GM13977 (cell line): ENCODE results near the gene CCL19.

Source experiments
- DNase-seq: peaks from one replicate; pipeline ENCODE4 v3.0.0; 2012; ENCODE audit warnings: low spot score
- CTCF ChIP-seq: IDR thresholded peaks from 2 replicates; pipeline ENCODE4 v1.5.1; 2012; ENCODE audit warnings: mild to moderate bottlenecking, control low read depth; ENCODE audit not compliant: insufficient read depth; ENCODE audit errors: extremely low read depth, missing control alignments
- in situ Hi-C: fragments of 300-500 bp; cut with MboI; formaldehyde crosslinking; loops from one replicate; pipeline ENCODE4 v1.12.0; 2022; ENCODE audit warnings: low sequenced_read_pairs, low pct_unique_long_range_greater_than_20kb, mixed read lengths, inconsistent platforms; ENCODE audit not compliant: unreplicated experiment

CCL19 gene

GRCh38 chr9:34719021-34719768, 28.1 kb upstream of the CCL19 start:
- no peak for DNase-seq
- no peak for TF ChIP-seq CTCF
- in situ Hi-C loops, result no loop called here

DNA sequence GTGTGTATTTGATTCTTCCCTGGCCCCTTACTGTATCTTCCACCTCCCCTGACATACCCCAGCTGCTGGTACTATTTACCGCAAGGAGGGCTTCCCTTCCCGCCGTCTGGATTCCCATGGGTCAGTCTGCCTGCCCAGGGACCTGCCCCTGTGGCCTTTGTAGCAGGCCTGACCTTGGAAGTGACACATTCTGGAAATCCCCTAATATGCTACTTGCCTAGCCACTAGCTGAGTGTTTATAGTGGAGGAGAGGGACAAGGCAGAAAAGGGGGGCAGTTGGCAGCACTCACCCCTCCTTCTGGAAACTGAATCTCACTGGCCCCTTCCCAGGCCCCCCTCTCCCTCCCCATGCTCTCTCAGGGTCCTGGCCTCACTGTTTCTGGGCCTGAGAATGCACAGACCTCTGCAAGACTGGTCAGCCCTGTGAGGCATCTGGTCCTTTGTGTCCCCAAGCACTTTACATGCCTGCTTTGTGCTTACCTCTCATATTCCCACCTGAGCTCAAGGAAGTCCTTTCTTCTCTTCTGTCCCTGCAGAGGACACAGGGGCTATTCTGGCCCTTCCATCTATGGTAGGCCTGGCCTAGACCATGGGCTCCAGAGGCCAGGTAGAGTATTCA, 27.0 kb upstream of the CCL19 start:
- no peak for TF ChIP-seq CTCF
- in situ Hi-C loops, result no loop called here
- no peak for DNase-seq

GRCh38 chr9:34716711-34717110, 25.6 kb upstream of the CCL19 start:
- DNase-seq, result no peak
- in situ Hi-C loops, result no loop called here

GRCh38 chr9:34715639-34716215, 24.7 kb upstream of the CCL19 start:
- no peak for DNase-seq

More at GRCh38 chr9:34716711-34717110, 25.6 kb upstream of the CCL19 start:
- no peak for TF ChIP-seq CTCF

DNA sequence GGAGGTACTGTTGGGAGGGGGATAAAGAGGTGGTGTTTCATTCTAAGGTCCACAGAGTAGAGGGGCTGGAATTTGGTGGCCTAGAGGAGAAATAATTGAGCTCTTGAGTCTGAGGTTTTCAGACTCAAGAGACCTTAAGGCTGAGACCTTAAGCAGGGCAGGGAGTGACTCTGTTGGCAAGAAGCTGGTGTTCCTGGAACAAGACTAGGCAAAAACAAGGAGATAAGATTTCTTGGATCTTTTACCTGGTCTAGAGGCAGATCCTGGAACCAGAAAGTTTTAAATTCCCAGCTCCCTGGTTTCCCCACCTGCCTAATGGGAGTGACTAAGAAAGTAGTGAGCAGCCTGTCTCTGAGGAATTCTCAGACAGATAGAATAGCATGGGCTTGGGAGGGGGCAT, 22.9 kb upstream of the CCL19 start:
- in situ Hi-C loops, result no loop called here
- no peak for TF ChIP-seq CTCF
- DNase-seq, result no peak

More at GRCh38 chr9:34715639-34716215, 24.7 kb upstream of the CCL19 start:
- TF ChIP-seq CTCF, result no peak
- in situ Hi-C loops, result no loop called here

DNA sequence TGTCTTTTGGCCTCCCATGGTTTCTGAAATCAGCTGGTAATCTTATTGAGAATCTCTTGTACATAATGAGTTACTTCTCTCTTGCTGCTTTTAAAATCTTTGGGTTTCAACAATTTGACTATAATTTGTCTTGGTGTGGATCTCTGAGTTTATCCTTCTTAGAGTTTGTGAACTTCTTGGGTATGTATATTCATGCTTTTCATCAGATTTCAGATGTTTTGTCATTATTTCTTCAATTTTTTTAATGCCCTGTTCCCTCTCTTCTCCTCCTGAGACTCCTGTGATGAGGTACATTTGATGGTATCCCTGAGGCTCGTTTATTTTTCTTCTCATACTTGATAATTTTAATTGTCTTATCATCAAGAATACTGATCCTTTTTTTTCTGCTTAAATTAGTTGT, 21.1 kb upstream of the CCL19 start:
- in situ Hi-C loops, result no loop called here
- no peak for TF ChIP-seq CTCF
- no peak for DNase-seq
